Endothelial cell of umbilical vein (primary cell): ENCODE measurements around the gene NUDT8. TPM values are rescaled to one million over a fixed set of nuclear protein-coding genes. Genes with fewer than 3 reads are reported as not detected.

Source experiments
- BruUV-seq: library from RNA; stranded (reverse); fragments of 400-500 nt; replicated peaks from 2 replicates; lab custom pipeline; 2021; lab: Mats Ljungman, UMichigan
- CTCF ChIA-PET: fragments of 300-600, 350-600 bp; sonication (Branson Sonifier 250); formaldehyde crosslinking; loops from one replicate; lab custom pipeline; 2021; ENCODE audit warnings: antibody characterized with exemption, inconsistent platforms; lab: Charles Lee
- POLR2A ChIA-PET: fragments of 300-600, 350-600 bp; sonication (Branson Sonifier 250); formaldehyde crosslinking; loops from one replicate; lab custom pipeline; 2021; ENCODE audit warnings: antibody characterized with exemption, inconsistent platforms; lab: Charles Lee
- DNase-seq: peaks from one replicate; pipeline ENCODE4 v3.0.0-alpha.2; 2011; ENCODE audit warnings: low read depth, low spot score
- FAIRE-seq: peaks from 2 replicates; lab custom pipeline; 2011; peaks lifted over from hg19 to GRCh38; lab: Jason Lieb, UNC
- H2AFZ ChIP-seq: 2 replicates; pipeline ENCODE4 v1.6.0; 2012; ENCODE audit warnings: low read depth, low read length, control low read depth, inconsistent platforms
- H3K27ac ChIP-seq: 2 replicates; pipeline ENCODE4 v1.5.1; 2011; ENCODE audit warnings: low read depth, mild to moderate bottlenecking, control low read depth, low read length, moderate library complexity; ENCODE audit not compliant: insufficient read depth
- H3K27me3 ChIP-seq, 2 experiments: 2 replicates each; pipeline versions ENCODE4 v1.6.0 to v1.6.1; 2011; ENCODE audit warnings: low read length in 2 of 2, mixed read lengths in 1 of 2; ENCODE audit not compliant: control insufficient read depth in 2 of 2, insufficient read depth in 2 of 2
- H3K36me3 ChIP-seq, 2 experiments: 2 replicates in 1 of 2; 3 replicates in 1 of 2; pipeline ENCODE4 v1.5.1; 2011; ENCODE audit warnings: low read length in 2 of 2, mild to moderate bottlenecking in 1 of 2, moderate library complexity in 1 of 2; ENCODE audit not compliant: control insufficient read depth in 2 of 2, insufficient read depth in 2 of 2; ENCODE audit errors: extremely low read depth in 1 of 2
- H3K4me1 ChIP-seq: 3 replicates; pipeline ENCODE4 v1.5.1; 2011; ENCODE audit warnings: mild to moderate bottlenecking, low read length; ENCODE audit not compliant: control insufficient read depth, insufficient read depth; ENCODE audit errors: extremely low read depth
- H3K4me2 ChIP-seq: 2 replicates; pipeline ENCODE4 v1.6.1; 2011; ENCODE audit warnings: low read length, control low read depth, mixed read lengths; ENCODE audit not compliant: insufficient read depth
- H3K4me3 ChIP-seq, 3 experiments: fragments of 200-600 bp in 1 of 3; sonication (generic), shearing (Covaris generic) in 1 of 3; replicated peaks in 1 of 3; 2 replicates each; pipeline ENCODE4 v1.5.1; 2011 to 2016; ENCODE audit warnings: control low read depth in 3 of 3, low read length in 3 of 3, mild to moderate bottlenecking in 2 of 3, inconsistent platforms in 1 of 3, low read depth in 1 of 3, moderate library complexity in 1 of 3; ENCODE audit not compliant: insufficient read depth in 1 of 3
- H3K79me2 ChIP-seq: 2 replicates; pipeline ENCODE4 v1.6.0; 2012; ENCODE audit warnings: low read length, inconsistent platforms; ENCODE audit not compliant: control insufficient read depth, insufficient read depth
- H3K9ac ChIP-seq: replicated peaks from 2 replicates; pipeline ENCODE3; 2011; ENCODE audit warnings: low read length, control low read depth; ENCODE audit not compliant: insufficient read depth; ENCODE audit errors: extremely low read depth
- H3K9me1 ChIP-seq: replicated peaks from 3 replicates; pipeline ENCODE4 v1.6.0; 2011; ENCODE audit warnings: mild to moderate bottlenecking, low read length; ENCODE audit not compliant: control insufficient read depth, insufficient read depth; ENCODE audit errors: extremely low read depth
- H3K9me3 ChIP-seq: replicated peaks from 2 replicates; pipeline ENCODE4 v1.5.1; 2012; ENCODE audit warnings: low read length, inconsistent platforms; ENCODE audit not compliant: control insufficient read depth, insufficient read depth
- H4K20me1 ChIP-seq: replicated peaks from 2 replicates; pipeline ENCODE3; 2011; ENCODE audit warnings: mild to moderate bottlenecking, low read length; ENCODE audit not compliant: control insufficient read depth, insufficient read depth; ENCODE audit errors: extremely low read depth
- CTCF ChIP-seq, 2 donors: IDR thresholded peaks; 1 replicate in 1 of 2; 2 replicates in 1 of 2; pipeline ENCODE4 v1.5.1; 2011; ENCODE audit warnings: low read length in 2 of 2, mild to moderate bottlenecking in 2 of 2, moderate library complexity in 2 of 2, control low read depth in 1 of 2, inconsistent platforms in 1 of 2, low read depth in 1 of 2; ENCODE audit not compliant: insufficient read depth in 1 of 2; ENCODE audit errors: extremely low read depth in 1 of 2
- EZH2 ChIP-seq: IDR thresholded peaks from 2 replicates; pipeline ENCODE4 v1.6.1; 2012; ENCODE audit warnings: borderline replicate concordance, low read depth, mild to moderate bottlenecking, moderate library complexity, low read length, inconsistent platforms; ENCODE audit not compliant: severe bottlenecking
- FOS ChIP-seq: IDR thresholded peaks from 2 replicates; pipeline ENCODE4 v1.6.1; 2011; ENCODE audit warnings: mild to moderate bottlenecking, low read length, moderate library complexity, borderline replicate concordance; ENCODE audit not compliant: insufficient read depth
- GATA2 ChIP-seq: IDR thresholded peaks from 2 replicates; pipeline ENCODE4 v1.7.0; 2011; ENCODE audit warnings: low read depth, mild to moderate bottlenecking, moderate library complexity, mixed read lengths, low read length; ENCODE audit not compliant: insufficient read length, insufficient read depth
- JUN ChIP-seq: IDR thresholded peaks from 2 replicates; pipeline ENCODE4 v1.6.1; 2011; ENCODE audit warnings: borderline replicate concordance, low read depth; ENCODE audit not compliant: insufficient read length, insufficient read depth
- MAX ChIP-seq: IDR thresholded peaks from 2 replicates; pipeline ENCODE4 v1.6.1; 2011; ENCODE audit not compliant: insufficient read depth, insufficient read length
- MYC ChIP-seq: IDR thresholded peaks from one replicate; pipeline ENCODE4 v1.6.1; 2011; ENCODE audit warnings: mild to moderate bottlenecking, low read depth, low read length
- POLR2A ChIP-seq: IDR thresholded peaks from 2 replicates; pipeline ENCODE4 v1.6.1; 2012; ENCODE audit warnings: low read depth, mild to moderate bottlenecking, control low read depth, low read length
- POLR2AphosphoS5 ChIP-seq: IDR thresholded peaks from 2 replicates; pipeline ENCODE4 v1.6.1; 2012; ENCODE audit warnings: low read depth, mild to moderate bottlenecking, control low read depth, low read length, moderate library complexity; ENCODE audit not compliant: insufficient read depth
- dilution Hi-C: fragments of 300-500 bp; cut with MboI; formaldehyde crosslinking; loops from one replicate; pipeline ENCODE4 v1.15.0; 2019; ENCODE audit warnings: low sequenced_read_pairs; ENCODE audit not compliant: extremely low pct_ligation_motif_present
- intact Hi-C: fragments of 100-400 bp; cut with micrococcal nuclease; formaldehyde crosslinking; loops from one replicate; pipeline ENCODE4 v1.10.0; 2022
- polyA plus RNA-seq, 4 experiments: library from polyadenylated mRNA; depleted of rRNA in 3 of 4; stranded (reverse) in 3 of 4; unstranded in 1 of 4; fragments of >200 nt; gene quantifications; 2 replicates each; pipeline versions ENCODE4 v1.2.1 to v1.2.3, GENCODE V29; 2011 to 2012; ENCODE audit warnings: missing spikeins in 1 of 4
- total RNA-seq: library from RNA; stranded (reverse); gene quantifications from 2 replicates; pipeline ENCODE4 v1.2.3, GENCODE V29; 2021

The NUDT8 gene
- total and polyA plus RNA-seq, 2 donors (not counting 3 experiments of a cell fraction or from before 2014, with no cell fraction given): 14.1 to 20.4 TPM

GRCh38 chr11:67644042-67644441 is 14.3 kb upstream of the NUDT8 start:
- dilution Hi-C loops: no loop called here
- no peak overlapping the region for H3K4me3 ChIP-seq
- no peaks in the 10 kb centered on the region for H4K20me1 ChIP-seq
- ChIA-PET POLR2A (no interaction called here), CTCF (interaction anchor here (1.4 to 1.8 kb wide), 2 partner anchors 8 to 30 kb away, joined by 3 to 4 read pairs; no protein-coding TSS in a partner anchor)
- intact Hi-C loops: no loop called here
- H3K27me3 ChIP-seq: no peaks in the 10 kb centered on the region
- FAIRE-seq: no peak
- no peak for DNase-seq
- no peaks in the 10 kb centered on the region for H3K9me1 ChIP-seq
- no peaks in the 10 kb centered on the region for H3K79me2 ChIP-seq
- peak in 1 of 2 donors; percentile 15 for TF ChIP-seq CTCF (IDR thresholded peaks at IDR 0.05; ENCODE audit: extremely low read depth in 1 of 2, insufficient read depth in 1 of 2, low read depth in 1 of 2, low read length in 2 of 2)
- no peak for TF ChIP-seq POLR2A
- H3K9ac ChIP-seq: no peak overlapping the region
- no peaks in the 10 kb centered on the region for H3K9me3 ChIP-seq
- H2AFZ ChIP-seq: no peak overlapping the region
- H3K4me2 ChIP-seq: no peak overlapping the region
- H3K36me3 ChIP-seq: no peaks in the 10 kb centered on the region
- no TSS peak for BruUV-seq
- no peak overlapping the region for H3K27ac ChIP-seq
- no peaks in the 10 kb centered on the region for H3K4me1 ChIP-seq

GRCh38 chr11:67642173-67643120 is 12.7 kb upstream of the NUDT8 start:
- no peaks in the 10 kb centered on the region for H3K4me1 ChIP-seq
- no peaks in the 10 kb centered on the region for H3K79me2 ChIP-seq
- DNase-seq (no peak), FAIRE-seq (no peak)
- no peaks in the 10 kb centered on the region for H3K27me3 ChIP-seq
- H3K4me2 ChIP-seq: no peak overlapping the region
- dilution Hi-C loops (no loop called here), intact Hi-C loops (no loop called here)
- no TSS peak for BruUV-seq
- no peak overlapping the region for H3K9ac ChIP-seq
- no peaks in the 10 kb centered on the region for H3K9me1 ChIP-seq
- H3K27ac ChIP-seq: no peak overlapping the region
- H3K4me3 ChIP-seq: no peak overlapping the region
- no peaks in the 10 kb centered on the region for H3K36me3 ChIP-seq
- CTCF ChIA-PET: interaction anchor here (0.7 to 2.2 kb wide), 2 partner anchors 13 to 27 kb away, joined by 3 to 12 read pairs; partner anchors contain the start of gene NUDT8
- no peaks in the 10 kb centered on the region for H4K20me1 ChIP-seq
- H2AFZ ChIP-seq: no peak overlapping the region
- TF ChIP-seq GATA2 (no peak), JUN (no peak), MAX (no peak), POLR2AphosphoS5 (no peak), POLR2A (no peak), EZH2 (no peak), MYC (no peak), CTCF (IDR thresholded peaks at IDR 0.05; ENCODE audit: extremely low read depth in 1 of 2, insufficient read depth in 1 of 2, low read depth in 1 of 2, low read length in 2 of 2) (no peak), FOS (no peak)
- POLR2A ChIA-PET: no interaction called here
- no peaks in the 10 kb centered on the region for H3K9me3 ChIP-seq
